ENCODE measurements around the gene PLS1.

Gene PLS1

GRCh38 chr3:142725357-142725739, 129.2 kb downstream of the PLS1 start:
- Histone ChIP-seq H3K4me3 (replicated peaks; ENCODE audit: insufficient read depth, low read length) (no peak overlapping the region), H3K27ac (replicated peaks) (no peak overlapping the region), H3K27me3 (ENCODE audit: insufficient read depth, poor library complexity, severe bottlenecking) (peaks cover 27% of the 10 kb centered on the region)
- TF ChIP-seq GABPA (IDR thresholded peaks at IDR 0.05; ENCODE audit: low read depth) (no peak), POLR2AphosphoS5 (IDR thresholded peaks at IDR 0.05; ENCODE audit: low read depth) (no peak), SPI1 (IDR thresholded peaks at IDR 0.05; ENCODE audit: borderline replicate concordance, low read depth) (no peak), REST (IDR thresholded peaks at IDR 0.05; ENCODE audit: insufficient replicate concordance, low read depth) (no peak), CTCF (IDR thresholded peaks at IDR 0.05; ENCODE audit: insufficient read depth, low read length) (no peak)
- DNase-seq (ENCODE audit: low read depth in 1 of 2, low spot score in 1 of 2) = no peak

- no peak for DNase-seq (ENCODE audit: low read depth in 1 of 2, low spot score in 1 of 2)
- TF ChIP-seq GABPA (IDR thresholded peaks at IDR 0.05; ENCODE audit: low read depth) = no peak
- TF ChIP-seq SPI1 (IDR thresholded peaks at IDR 0.05; ENCODE audit: borderline replicate concordance, low read depth) = no peak
- TF ChIP-seq REST (IDR thresholded peaks at IDR 0.05; ENCODE audit: insufficient replicate concordance, low read depth) = no peak
- TF ChIP-seq POLR2AphosphoS5 (IDR thresholded peaks at IDR 0.05; ENCODE audit: low read depth) = no peak
- no peak for TF ChIP-seq CTCF (IDR thresholded peaks at IDR 0.05; ENCODE audit: insufficient read depth, low read length)
- H3K27ac ChIP-seq (replicated peaks) = no peak overlapping the region
- no peak overlapping the region for H3K4me3 ChIP-seq (replicated peaks; ENCODE audit: insufficient read depth, low read length)
- peaks cover 27% of the 10 kb centered on the region for H3K27me3 ChIP-seq (ENCODE audit: insufficient read depth, poor library complexity, severe bottlenecking)
Observed at GRCh38 chr3:142726017-142726416, 129.8 kb downstream of the PLS1 start.

- no peak for DNase-seq (ENCODE audit: low read depth in 1 of 2, low spot score in 1 of 2)
- H3K27ac ChIP-seq (replicated peaks) = no peak overlapping the region
- TF ChIP-seq GABPA (IDR thresholded peaks at IDR 0.05; ENCODE audit: low read depth) (no peak), CTCF (IDR thresholded peaks at IDR 0.05; ENCODE audit: insufficient read depth, low read length) (no peak), SPI1 (IDR thresholded peaks at IDR 0.05; ENCODE audit: borderline replicate concordance, low read depth) (no peak), REST (IDR thresholded peaks at IDR 0.05; ENCODE audit: insufficient replicate concordance, low read depth) (no peak), POLR2AphosphoS5 (IDR thresholded peaks at IDR 0.05; ENCODE audit: low read depth) (no peak)
- H3K27me3 ChIP-seq (ENCODE audit: insufficient read depth, poor library complexity, severe bottlenecking) = peaks cover 6% of the 10 kb centered on the region
- H3K4me3 ChIP-seq (replicated peaks; ENCODE audit: insufficient read depth, low read length) = no peak overlapping the region
Observed at GRCh38 chr3:142732066-142732465, 135.9 kb downstream of the PLS1 start.

Data from HL-60 (cell line).